Liver (tissue), 3 donors: ENCODE data around the gene PGLYRP2.

Experiments used
- ATF3 ChIP-seq: IDR thresholded peaks from 2 replicates; pipeline ENCODE4 v1.6.1; 2016; ENCODE audit warnings: antibody characterized with exemption
- CTCF ChIP-seq: fragments of 150-350 bp; IDR thresholded peaks from 2 replicates; pipeline ENCODE4 v1.5.1; 2017; ENCODE audit warnings: improper control_type of control experiment, low read depth, low read length; ENCODE audit not compliant: missing input control
- EGR1 ChIP-seq, 2 donors: IDR thresholded peaks; 2 replicates each; pipeline ENCODE4 v1.6.1; 2016 to 2018; ENCODE audit warnings: antibody characterized with exemption in 2 of 2, low read depth in 2 of 2
- JUND ChIP-seq, 2 donors: IDR thresholded peaks; 2 replicates each; pipeline ENCODE4 v1.6.1; 2016; ENCODE audit warnings: antibody characterized with exemption in 2 of 2
- SP1 ChIP-seq: IDR thresholded peaks from 2 replicates; pipeline ENCODE4 v1.6.1; 2018; ENCODE audit warnings: antibody characterized with exemption, mild to moderate bottlenecking
- donor health status: healthy.
- donor health status: healthy.

DNA sequence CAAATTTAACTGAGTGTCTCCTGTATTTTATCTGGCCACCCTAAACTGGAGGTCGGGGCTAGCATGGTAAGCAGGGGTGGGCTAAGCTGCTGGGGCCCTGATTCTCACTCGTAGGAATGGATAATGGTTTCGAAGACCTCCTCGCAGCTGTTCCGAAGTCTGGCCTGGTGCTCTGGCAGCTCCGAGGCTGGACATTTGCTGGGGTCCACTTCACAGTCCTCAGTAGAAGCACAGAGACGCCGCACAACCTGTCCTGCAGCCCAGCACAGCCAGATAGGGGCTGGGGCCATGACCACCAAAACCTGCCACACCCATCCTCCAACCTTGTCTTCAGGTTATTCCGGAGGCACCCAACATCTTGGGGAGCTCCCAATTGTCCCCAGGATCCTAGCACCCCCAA, 23.3 kb downstream of the PGLYRP2 start:
- no peak for TF ChIP-seq JUND (IDR thresholded peaks at IDR 0.05)
- no peak for TF ChIP-seq CTCF
- no peak for TF ChIP-seq EGR1 (IDR thresholded peaks at IDR 0.05; ENCODE audit: low read depth in 2 of 2)
- no peak for TF ChIP-seq ATF3
- TF ChIP-seq SP1 = no peak
